Measurements from ENCODE around the gene HOXA10.

Gene HOXA10

DNA sequence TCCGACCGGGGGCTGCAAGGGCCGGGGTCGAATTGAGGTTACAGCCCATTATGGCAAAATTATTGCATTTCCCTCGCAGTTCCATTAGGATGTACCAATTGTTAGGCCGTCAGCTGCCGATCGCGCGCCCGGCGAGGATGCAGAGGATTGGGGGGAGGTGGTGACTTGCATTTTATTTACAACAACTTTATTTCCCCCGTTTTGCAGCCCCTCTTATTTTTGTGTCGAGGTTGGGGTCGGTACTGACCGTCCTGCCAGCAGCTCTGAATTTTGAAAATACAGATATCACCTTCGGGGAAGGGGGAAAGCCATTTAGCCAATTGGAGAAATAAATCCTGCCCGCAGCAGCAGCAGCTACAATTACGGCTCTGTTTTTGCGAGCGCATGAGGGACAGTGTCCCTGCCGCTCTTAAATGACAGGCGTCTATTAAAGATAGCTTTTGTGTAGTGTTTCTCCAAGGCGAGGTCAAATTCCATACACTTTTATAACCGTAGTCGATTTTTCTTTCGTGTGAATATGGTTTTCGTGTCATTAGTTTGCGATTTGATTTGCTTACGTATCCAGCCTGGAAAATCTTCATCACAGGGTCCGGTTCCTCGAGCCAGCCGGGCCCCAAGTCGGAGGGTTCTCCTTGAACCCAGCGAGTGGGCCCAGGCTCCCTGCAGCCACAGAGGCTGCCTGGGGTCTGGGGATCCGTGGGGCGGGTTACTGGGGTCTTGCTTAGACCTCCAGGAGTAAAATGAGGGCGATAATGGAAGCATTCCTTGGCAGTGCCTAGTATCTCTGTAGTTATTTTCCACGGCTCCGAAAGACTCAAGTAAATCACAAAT lies 30.0 kb downstream of the HOXA10 start:
- DNase-seq, result no peak

DNA sequence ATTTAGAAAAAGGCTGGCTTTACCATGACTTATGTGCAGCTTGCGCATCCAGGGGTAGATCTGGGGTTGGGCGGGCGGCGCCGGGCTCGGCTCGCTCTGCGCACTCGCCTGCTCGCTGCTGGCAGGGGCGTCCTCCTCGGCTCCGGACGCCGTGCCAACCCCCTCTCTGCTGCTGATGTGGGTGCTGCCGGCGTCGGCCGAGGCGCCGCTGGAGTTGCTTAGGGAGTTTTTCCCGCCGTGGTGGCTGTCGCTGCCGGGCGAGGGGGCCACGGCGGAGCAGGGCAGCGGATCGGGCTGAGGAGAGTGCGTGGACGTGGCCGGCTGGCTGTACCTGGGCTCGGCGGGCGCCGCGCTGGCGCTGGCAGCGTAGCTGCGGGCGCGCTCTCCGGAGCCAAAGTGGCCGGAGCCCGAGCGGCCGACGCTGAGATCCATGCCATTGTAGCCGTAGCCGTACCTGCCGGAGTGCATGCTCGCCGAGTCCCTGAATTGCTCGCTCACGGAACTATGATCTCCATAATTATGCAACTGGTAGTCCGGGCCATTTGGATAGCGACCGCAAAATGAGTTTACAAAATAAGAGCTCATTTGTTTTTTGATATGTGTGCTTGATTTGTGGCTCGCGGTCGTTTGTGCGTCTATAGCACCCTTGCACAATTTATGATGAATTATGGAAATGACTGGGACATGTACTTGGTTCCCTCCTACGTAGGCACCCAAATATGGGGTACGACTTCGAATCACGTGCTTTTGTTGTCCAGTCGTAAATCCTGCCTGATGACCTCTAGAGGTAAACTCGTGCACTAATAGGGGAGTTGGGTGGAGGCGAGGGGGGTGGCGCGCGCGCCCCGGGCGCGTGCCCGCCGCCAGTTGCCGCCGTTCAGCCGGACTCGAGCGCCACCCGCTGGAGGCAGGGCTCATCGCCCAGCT lies 30.8 kb downstream of the HOXA10 start, which contains the start of gene HOXA5:
Gene HOXA5, minus strand, starts transcription at position 659 of the 927 bp plus-strand sequence. Its CDS starts 74 bp downstream, at position 585.
- DNase-seq, result peak; percentile 91

DNA sequence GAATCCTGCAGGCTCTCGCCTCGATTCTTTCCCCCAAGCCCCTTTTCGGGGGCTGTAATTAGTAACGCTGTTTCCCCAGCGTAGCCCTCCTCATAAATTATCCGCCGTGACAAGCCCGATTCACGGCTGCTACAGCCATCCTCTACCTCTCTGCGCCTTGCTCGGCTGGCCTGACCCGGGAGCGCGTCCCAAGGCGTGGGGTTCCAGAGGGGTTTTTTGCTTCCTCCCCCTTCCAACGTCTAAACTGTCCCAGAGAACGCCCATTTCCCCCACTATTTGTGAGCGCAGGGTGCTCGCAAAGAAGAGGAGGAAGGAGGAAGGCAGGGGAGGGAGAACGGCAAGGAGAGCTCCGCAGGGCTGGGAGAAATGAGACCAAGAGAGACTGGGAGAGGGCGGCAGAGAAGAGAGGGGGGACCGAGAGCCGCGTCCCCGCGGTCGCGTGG lies 31.5 kb downstream of the HOXA10 start:
- DNase-seq, result no peak

DNA sequence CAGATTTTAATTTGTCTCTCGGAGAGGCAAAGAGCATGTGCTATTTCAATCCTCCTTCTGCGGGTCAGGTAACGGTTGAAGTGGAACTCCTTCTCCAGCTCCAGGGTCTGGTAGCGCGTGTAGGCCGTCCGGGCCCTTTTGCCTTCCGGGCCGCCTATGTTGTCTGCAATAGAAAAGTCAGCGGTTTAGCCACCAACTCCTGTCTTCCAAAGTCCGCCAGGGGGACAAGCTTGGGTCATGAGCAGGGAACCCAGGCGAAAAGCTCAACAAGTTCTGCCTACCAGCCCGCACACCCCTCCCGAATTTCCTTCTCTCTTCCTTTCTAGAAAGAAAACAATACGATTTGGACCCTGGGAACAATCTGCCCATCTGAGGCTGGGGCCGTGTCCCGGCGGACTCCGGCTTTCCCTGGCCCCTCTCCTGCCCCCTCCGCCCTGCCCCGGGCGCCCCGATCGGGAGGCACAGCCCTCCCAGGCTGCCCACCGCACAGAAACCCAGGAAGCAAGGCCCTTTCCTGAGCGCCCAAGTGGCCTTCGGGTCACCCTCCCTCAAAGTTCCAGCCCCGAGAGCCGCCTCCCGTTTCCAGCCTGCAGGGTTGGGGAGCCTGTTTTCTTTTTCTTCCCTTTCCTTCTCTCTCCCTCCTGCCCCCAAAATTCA lies 32.1 kb downstream of the HOXA10 start:
- no peak for DNase-seq

DNA sequence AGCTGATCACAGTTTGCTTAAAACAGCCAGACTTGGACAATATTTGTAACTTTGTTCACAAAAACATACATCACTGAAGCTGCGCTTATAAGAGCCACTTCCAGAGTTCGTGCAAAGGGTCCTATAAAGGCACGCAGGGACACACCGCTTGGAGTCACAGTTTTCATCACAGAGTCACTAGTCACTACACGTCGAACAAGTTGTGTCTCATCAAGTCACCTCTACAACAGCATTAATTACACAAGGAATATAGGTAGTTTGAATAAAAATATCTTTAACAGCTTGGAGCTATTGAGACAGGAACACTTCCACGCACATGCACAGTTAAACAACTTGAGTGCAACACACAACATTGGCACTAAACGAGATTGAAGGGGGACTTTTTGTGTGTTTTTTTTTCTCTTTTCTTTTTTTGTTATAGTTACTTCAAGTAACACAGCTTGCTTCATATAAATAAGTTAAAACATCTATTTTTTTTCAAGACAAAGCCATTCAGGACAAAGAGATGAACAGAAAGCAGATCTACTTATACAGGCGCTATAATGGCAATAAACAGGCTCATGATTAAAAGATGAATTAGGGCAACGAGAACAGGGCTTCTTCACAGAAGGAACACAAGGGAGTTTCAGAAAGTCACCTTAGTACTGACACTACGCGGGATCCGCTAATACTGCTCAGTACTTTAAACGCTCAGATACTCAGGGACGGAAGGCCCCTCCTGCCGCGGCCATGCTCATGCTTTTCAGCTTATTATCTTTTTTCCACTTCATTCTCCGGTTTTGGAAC lies 32.8 kb downstream of the HOXA10 start:
- DNase-seq, result no peak

DNA sequence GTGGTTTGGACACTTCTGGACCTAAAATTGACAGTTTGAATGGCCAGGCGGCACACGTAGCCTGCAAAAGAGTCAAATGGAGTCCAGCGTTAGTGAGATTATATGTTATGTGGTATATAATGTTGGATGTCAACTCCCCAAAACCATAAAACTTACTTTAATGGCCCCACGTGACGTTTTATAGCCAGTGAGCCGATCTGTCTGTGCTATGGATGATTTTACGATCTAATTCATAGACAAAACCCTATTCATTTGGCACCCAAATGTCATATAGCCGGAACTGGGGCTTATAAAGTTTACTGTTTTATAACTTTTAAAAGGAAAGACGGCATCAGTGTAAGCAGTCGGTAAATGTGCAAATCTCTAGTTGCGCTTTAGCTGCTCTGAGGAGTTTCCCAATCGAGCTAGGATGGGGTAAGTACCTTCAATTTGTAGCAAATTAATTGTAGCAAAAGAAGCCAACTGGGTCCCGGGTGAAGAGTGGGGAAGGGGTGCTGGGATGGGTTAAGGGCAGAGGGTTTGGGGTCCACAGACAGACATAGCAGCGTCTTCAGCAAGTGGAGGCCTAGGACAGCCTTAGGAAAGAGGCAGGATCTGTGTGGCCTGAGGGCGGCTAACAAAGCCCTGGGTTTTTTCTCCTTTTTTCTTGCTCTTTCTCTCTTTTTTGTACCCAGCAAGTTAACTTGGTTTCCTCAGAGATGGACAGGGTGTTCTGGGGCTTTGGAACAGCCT lies 33.8 kb downstream of the HOXA10 start:
- DNase-seq, result no peak

DNA sequence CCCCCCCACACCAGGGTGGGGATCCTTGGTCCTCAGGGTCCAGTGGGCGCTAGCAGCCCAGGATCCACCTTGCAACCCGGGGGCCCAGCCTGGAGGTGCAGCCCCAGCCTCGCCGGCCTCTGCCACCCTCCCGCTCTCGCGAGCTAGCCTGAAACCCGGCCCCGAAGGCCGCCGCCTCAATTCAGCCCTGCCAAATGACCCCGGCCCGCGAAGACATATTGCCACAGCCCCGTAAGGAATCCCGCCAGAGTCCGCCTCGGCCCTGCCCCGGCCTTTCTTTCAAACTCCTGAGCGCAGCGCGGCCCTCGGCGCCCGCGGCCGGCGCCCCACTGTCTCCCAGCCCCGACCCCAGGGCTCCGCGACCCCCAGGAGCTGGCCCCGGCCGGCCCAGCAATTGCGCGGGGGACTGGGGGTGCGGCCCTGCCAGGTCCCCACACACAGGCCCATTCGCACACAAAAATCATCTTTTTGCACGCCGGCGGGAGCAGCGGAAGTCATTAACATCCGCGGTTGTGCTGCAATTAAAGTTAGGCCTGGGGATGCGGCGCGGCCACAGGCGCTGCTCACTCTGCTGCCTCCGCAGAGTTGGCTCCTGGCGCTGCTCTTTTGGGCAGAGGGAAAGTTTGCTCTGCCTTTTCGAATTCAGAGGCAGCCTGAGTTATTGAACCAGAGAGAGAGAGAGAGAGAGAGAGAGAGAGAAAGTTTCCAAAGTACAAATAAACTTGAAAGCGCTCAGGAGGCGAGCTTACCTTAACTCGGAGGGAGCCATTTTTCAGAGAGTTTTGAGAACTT lies 34.6 kb downstream of the HOXA10 start:
- no peak for DNase-seq

DNA sequence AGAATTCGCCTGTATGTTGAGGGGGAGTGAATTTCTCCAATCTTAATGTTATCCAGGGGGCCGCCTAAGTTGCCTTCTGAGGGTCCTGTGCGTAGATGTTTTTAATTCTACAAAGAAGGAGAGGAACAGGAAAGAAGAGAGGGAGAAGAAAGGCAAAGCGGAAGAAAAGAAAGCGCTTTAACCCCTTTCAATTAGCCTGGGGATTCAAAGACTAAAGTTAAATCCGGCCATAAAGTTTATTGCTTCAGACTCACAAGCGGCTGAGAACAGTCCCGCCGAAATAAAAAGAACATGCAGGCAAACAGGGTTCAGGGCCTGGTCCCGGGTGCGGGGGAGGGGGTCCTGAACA lies 35.2 kb downstream of the HOXA10 start:
- DNase-seq, result no peak

DNA sequence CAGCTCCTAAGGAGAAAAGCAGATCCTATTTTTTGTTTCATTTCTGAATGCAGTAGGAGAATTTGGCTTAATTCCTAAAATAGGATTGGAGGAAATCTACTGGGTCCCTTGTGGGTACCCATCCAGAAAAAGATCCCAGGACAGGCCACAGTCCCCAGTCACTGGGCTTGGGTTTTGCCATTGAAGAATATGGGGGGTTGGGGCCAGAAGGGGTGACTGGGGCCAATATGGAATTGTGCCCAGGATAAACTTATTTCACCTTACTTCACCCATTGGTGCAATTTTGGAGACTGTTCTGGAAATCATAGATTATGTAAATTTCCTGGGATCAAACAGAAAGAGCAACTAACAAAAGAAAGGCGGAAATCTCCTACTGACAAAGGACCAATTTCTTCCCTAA lies 35.6 kb downstream of the HOXA10 start:
- DNase-seq, result no peak

DNA sequence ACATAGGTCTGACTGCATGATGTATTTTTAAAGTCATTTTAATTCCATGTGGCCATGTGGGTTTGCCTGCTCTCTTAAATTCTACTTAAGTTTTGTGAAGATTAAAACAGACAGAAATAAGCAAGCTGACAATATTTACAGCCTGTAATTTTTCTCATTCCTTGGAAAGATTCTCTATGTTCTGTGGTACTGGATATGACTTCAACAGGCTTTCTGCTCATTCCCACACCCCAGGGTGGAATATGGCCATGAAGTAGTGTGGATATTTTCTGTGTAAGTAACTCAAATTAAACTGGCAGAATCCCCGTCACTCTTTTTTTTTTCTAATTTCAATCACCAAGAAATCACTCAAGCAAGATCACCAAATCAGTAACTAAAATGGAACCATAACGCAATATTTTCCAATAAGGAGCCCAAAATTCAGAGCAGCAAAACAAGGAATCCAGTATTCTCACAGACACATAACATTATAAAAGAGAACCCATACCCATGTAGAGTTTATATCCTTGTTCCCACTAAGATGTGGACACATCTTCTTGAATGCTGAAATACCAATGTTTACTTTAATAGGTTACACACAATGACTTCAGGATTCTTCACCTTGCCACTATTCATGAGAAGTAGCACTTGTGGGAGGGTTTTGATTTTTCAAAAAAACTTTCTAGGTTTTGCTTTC lies 36.3 kb downstream of the HOXA10 start:
- DNase-seq, result no peak

DNA sequence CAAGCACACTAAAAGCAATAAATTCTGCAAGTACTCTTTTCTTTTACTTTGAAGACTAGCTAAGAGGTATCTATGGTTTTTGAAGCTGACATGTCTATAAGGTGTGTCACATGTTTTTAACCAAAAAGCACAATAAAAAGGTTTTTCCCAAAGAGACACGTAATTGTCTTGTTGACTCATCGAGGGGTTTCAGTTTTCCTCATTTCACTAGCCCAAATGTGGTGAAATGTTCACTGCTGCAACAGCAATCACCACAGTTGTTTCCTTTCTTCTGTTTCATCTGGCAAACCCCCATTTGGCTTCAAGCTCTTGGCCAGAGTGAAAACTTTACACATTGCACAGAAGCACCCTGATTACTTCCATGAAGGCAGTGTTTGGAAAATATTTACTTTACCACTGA lies 39.7 kb downstream of the HOXA10 start:
- peak; percentile 92 for DNase-seq

DNA sequence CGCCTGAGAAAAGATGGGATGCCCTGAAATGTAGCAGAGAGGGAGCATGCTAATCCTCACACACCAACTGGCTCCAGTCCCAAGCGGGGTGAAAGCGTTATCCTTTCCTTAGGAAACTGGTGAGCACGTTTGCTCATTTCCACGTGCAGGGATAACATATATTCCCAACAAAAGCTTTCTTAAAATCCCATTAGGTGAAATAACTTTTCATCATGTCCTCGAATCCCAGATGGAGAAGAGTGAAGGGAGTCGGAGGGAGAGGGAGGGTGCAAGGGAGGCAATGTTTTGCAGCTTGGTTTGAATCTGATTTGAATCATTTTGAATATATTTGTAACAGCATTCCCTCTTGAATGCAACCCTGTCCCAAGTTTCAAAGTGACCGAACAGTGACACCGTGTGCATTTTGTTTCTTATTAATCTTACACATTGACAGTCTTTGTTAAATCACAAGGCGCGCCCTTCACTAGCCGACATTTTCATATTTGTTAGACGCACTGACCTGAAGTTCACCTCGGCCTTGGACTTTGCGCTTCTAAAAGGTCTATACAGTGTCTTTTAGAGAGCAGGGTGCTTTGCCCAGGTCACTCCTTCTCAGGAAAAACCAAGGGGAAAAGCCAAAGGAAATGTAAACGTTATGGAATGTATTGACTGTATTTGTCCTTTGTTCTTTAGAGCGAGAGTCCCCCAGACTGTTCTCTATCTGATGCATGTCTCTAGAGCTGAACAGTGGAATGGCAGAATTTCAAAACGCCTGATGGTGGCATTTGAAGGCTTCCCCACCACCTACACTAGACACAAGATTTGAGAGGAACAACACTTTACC lies 40.5 kb downstream of the HOXA10 start:
- DNase-seq, result no peak

DNA sequence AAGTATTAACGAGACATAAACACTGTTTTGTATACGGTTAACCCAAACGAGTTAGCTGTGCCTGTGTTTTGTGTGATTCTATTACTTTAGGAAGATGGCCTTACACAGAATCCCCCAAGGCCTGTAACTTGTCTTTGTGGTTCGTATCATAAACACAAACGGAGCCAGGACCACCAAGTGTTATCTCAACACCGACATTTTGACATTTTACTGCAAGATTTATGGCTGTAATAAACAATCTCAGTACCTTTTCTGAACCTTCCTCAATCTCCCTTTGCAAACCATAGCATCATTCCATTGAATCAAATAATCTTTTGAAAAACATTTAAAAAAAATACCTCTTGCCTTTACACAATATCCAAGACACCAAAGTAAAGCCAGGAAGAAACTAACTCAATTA lies 41.1 kb downstream of the HOXA10 start:
- DNase-seq, result no peak

DNA sequence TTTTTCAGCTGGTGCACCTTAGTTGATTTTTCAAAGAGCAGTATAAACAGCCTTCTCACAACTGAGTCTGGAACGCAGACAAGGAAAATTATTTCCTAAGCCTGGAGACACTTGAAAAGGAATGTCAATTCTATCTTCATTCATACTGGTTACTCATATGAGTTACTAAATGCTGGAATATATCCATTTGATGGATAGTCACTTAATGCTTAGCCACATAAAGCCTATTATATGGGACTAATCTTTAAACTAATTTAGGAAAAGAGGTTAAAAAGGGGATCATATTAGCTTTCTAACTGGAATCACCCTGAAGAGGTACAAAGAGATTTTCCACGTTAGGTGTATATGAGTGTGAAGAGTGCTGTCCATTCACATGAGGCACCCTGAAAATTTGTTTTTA lies 41.9 kb downstream of the HOXA10 start:
- no peak for DNase-seq

DNA sequence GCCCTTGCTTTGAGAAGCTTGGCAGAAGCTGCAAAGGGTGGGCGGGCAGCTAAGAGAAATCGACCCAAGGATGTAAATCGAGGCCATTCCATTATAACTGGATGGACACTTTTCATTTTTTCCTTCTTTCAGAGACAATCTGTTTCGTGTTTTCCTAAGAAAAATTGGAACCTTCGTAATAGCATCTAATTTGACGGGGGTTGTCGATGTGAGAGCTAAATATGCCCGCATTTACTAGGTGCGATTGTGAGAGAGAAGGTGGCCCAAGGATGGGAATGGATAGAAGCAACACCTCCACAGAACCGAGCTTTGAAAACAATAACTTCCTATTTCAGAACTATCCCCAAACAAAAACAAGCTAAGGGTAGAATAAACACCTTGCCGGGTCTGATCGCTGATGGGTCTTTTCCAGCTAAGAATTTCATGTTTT lies 42.7 kb downstream of the HOXA10 start:
- DNase-seq, result no peak

DNA sequence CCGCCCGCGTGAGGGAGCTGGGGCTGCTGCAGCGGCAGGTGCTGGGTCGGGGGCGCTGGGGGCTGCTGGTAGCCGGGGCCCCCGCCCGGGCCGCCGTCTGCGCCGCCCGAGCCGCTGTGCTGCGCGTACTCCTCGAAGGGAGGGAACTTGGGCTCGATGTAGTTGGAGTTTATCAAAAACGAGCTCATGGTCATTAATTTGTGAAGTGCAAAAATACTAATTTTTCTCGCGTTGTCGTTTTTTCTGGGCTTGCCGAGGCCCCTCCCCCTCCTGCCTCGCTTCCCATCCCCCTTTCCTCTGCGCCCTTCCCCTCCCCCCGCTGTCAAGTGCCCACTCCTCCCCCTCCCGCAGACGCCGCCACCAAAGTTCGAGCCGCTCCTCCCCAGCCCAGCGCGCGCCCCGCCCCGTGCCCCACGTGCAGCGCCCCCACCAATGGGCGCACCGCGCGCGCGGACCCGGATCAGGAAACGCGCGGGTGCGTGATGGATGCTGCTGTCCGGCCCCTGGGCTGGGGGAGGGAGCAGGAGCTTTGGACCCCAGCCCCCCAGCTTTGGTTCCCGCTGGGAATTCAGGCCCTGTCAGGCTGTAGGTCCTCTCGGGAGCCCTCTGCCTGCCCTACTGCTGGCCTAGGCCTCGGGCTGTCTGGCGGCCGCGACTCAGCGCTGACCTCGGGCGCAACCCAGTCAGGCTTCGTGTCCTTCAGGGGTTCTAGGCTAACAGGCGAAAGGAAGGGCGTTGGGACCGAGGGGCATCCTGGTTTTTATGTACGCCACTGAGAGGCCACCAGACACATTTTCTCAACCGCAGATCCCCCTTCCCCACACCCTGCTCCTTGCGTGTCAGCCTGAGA lies 43.4 kb downstream of the HOXA10 start, which contains the start of gene HOXA4:
Gene HOXA4, minus strand, starts transcription at position 218 of the 850 bp plus-strand sequence. Its CDS starts 24 bp downstream, at position 194.
- DNase-seq, result peak; percentile 93

DNA sequence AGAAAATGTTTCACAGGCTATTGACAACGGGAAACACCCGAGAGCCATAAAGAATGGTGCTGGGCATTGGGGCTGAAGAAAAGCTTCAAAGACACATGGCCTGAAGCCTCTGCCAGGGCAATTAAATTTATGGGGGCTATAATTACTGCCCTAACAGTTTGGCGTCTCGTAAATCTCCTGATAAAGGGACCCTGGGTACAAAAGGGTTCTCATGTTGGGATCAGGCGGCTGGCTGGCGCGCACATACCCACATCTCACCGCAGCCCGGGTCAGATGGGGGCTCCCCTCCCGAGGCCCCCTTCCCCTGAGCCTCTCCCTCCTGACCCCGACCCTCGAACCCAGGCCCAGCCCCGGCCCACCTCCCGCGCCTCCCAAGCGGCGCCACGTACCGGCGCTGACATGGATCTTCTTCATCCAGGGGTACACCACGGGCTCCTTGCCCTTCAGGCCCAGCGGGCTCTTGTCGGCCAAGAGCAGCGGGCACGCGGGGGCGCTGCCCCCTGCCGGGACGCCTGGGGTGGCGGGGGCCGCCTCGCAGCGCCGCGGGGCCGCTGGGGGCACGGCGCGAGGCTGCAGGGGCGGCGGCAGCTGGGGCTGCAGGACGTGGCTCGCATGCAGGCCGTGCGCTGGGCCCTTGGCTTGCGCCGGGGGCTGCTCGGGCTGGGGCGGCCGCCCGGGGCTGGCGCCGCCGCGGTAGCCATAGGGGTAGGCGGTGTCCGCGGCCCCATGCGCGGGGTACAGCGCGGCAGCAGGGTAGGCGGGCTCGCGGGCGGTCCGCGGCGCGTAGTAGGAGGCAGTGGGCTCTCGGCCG lies 44.2 kb downstream of the HOXA10 start:
- no peak for DNase-seq
